Calu3 (cell line): ENCODE data around the gene LRP6. TPM values are rescaled to one million over a fixed set of nuclear protein-coding genes. Genes with fewer than 3 reads are reported as not detected.
"Not testable (repeated sequence)": the region's sequence is repeated elsewhere in the genome, so short reads cannot be mapped to it uniquely, and the experiment has no call there.

Experiments used
- Bru-seq: library from RNA; stranded (reverse); fragments of 400-500 nt; gene quantifications from one replicate; lab custom pipeline; 2021; lab: Mats Ljungman, UMichigan
- BruChase-seq, 2 experiments: library from RNA; stranded (reverse); fragments of 400-500 nt; gene quantifications; one replicate each; lab custom pipeline; 2021; lab: Mats Ljungman, UMichigan
- BruUV-seq: library from RNA; stranded (reverse); fragments of 400-500 nt; replicated peaks from 2 replicates; lab custom pipeline; 2021; lab: Mats Ljungman, UMichigan
- CTCF ChIA-PET: fragments of 300-600 bp; sonication (Branson Sonifier 250); formaldehyde crosslinking; loops from one replicate; lab custom pipeline; 2022; ENCODE audit warnings: antibody characterized with exemption; lab: Charles Lee
- DNase-seq: peaks from one replicate; pipeline ENCODE4 v3.0.0; 2022
- H3K27ac Mint-ChIP-seq: one replicate; pipeline ENCODE4 v1.8.0; 2022; ENCODE audit warnings: mixed read lengths; ENCODE audit not compliant: unreplicated experiment
- H3K27me3 Mint-ChIP-seq: one replicate; pipeline ENCODE4 v1.8.0; 2022; ENCODE audit warnings: mixed read lengths; ENCODE audit not compliant: unreplicated experiment
- H3K36me3 Mint-ChIP-seq: one replicate; pipeline ENCODE4 v1.8.0; 2022; ENCODE audit warnings: mild to moderate bottlenecking, moderate library complexity, mixed read lengths; ENCODE audit not compliant: insufficient read depth, unreplicated experiment
- H3K4me1 Mint-ChIP-seq: one replicate; pipeline ENCODE4 v1.8.0; 2022; ENCODE audit warnings: mild to moderate bottlenecking, low read depth, mixed read lengths; ENCODE audit not compliant: unreplicated experiment
- H3K4me3 Mint-ChIP-seq: one replicate; pipeline ENCODE4 v1.8.0; 2022; ENCODE audit warnings: mild to moderate bottlenecking, low read depth, moderate library complexity, mixed read lengths; ENCODE audit not compliant: unreplicated experiment
- H3K9me3 Mint-ChIP-seq: one replicate; pipeline ENCODE4 v1.8.0; 2022; ENCODE audit warnings: low read depth, mixed read lengths; ENCODE audit not compliant: unreplicated experiment
- CTCF ChIP-seq: fragments of 200-600 bp; IDR thresholded peaks from one replicate; pipeline ENCODE4 v1.8.0; 2022; ENCODE audit warnings: antibody characterized with exemption; ENCODE audit not compliant: unreplicated experiment
- intact Hi-C: fragments of 100-400 bp; cut with micrococcal nuclease; formaldehyde crosslinking; loops from one replicate; pipeline ENCODE4 v1.10.0; 2022; ENCODE audit not compliant: unreplicated experiment
- long read RNA-seq: library from polyadenylated mRNA; stranded (forward); transcript quantifications from one replicate; pipeline ENCODE4 v2.0.0, GENCODE V29; 2022
- total RNA-seq: library from RNA; stranded (reverse); gene quantifications from 2 replicates; pipeline ENCODE4 v1.2.3, GENCODE V29; 2022

LRP6 gene
- total RNA-seq (64.7 and 74.8 TPM in 2 replicates), Bru-seq, nascent RNA (percentile 90 among the genes with signal in this experiment), BruChase-seq, experiment 1, labeled RNA remaining after a 6-hour chase (percentile 85 among the genes with signal in this experiment), BruChase-seq, experiment 2, labeled RNA remaining after a 2-hour chase (percentile 88 among the genes with signal in this experiment)
- long read RNA-seq, full-length matches to known transcripts: 1 of 19 reads
- long read RNA-seq, partial matches to known transcripts: 13 of 19 reads
- long read RNA-seq, other reads (novel, unspliced or antisense): 5 of 19 reads

- Mint-ChIP-seq H3K4me3 (peak within 1 kb of the TSS; percentile 92), H3K36me3 (peaks cover 32% of the 10 kb centered on the region), H3K27ac (peak within 1 kb of the TSS; percentile 97), H3K4me1 (peaks cover 22% of the 10 kb centered on the region), H3K27me3 (no peaks in the 10 kb centered on the region), H3K9me3 (no peaks in the 10 kb centered on the region)
- peak; percentile 21 for TF ChIP-seq CTCF
- BruUV-seq: TSS peak; percentile 82
- intact Hi-C loops: loop anchor here (5.0 to 10.0 kb wide), 4 partner anchors 55 to 185 kb away; no protein-coding TSS in a partner anchor
- peak; percentile 92 for DNase-seq
- CTCF ChIA-PET: interaction anchor here (0.7 to 2.1 kb wide), 6 partner anchors 26 to 185 kb away, joined by 3 to 8 read pairs (median 4); no protein-coding TSS in a partner anchor
These were observed at the start of gene LRP6 for GRCh38 chr12:12266873-12267741. LRP6 (minus strand) TSS chr12:12267044; CDS start chr12:12266735, 309 bp downstream.

GRCh38 chr12:12315838-12316237, 49.0 kb upstream of the LRP6 start:
- Mint-ChIP-seq H3K27me3 (no peaks in the 10 kb centered on the region), H3K4me3 (no peak overlapping the region), H3K36me3 (no peaks in the 10 kb centered on the region), H3K9me3 (no peaks in the 10 kb centered on the region), H3K4me1 (peaks cover 17% of the 10 kb centered on the region), H3K27ac (no peak overlapping the region)
- intact Hi-C loops: no loop called here
- no peak for DNase-seq
- CTCF ChIA-PET: no interaction called here
- no peak for TF ChIP-seq CTCF
- no TSS peak for BruUV-seq

GRCh38 chr12:12310695-12311094, 43.9 kb upstream of the LRP6 start:
- intact Hi-C loops, BruUV-seq, H3K9me3 Mint-ChIP-seq: not testable (repeated sequence)

GRCh38 chr12:12305568-12306300, 38.9 kb upstream of the LRP6 start:
- TF ChIP-seq CTCF: no peak
- H3K27ac Mint-ChIP-seq: no peak overlapping the region
- intact Hi-C loops: no loop called here
- H3K27me3 Mint-ChIP-seq: no peaks in the 10 kb centered on the region
- H3K36me3 Mint-ChIP-seq: no peaks in the 10 kb centered on the region
- CTCF ChIA-PET: interaction anchor here (1.8 kb wide), 1 partner anchor 23 kb away, joined by 4 read pairs; no protein-coding TSS in a partner anchor
- H3K4me1 Mint-ChIP-seq: no peaks in the 10 kb centered on the region
- no peak for DNase-seq
- BruUV-seq: no TSS peak
- no peaks in the 10 kb centered on the region for H3K9me3 Mint-ChIP-seq
- no peak overlapping the region for H3K4me3 Mint-ChIP-seq

More at GRCh38 chr12:12310695-12311094, 43.9 kb upstream of the LRP6 start:
- H3K36me3 Mint-ChIP-seq, H3K27me3 Mint-ChIP-seq, DNase-seq, H3K27ac Mint-ChIP-seq, H3K4me3 Mint-ChIP-seq, H3K4me1 Mint-ChIP-seq: not testable (repeated sequence)
- CTCF ChIA-PET: interaction anchor here (0.7 kb wide), 1 partner anchor 258 kb away, joined by 3 read pairs; no protein-coding TSS in a partner anchor
